BLaER1 (cell line): Measurements from ENCODE around the gene KCTD1.

Experiments
- H3K27ac ChIP-seq: shearing (Covaris generic); formaldehyde crosslinking; 2 replicates; pipeline ENCODE4 v1.8.1; 2022
- H3K27me3 ChIP-seq: shearing (Covaris generic); formaldehyde crosslinking; 2 replicates; pipeline ENCODE4 v1.8.1; 2022
- H3K36me3 ChIP-seq: shearing (Covaris generic); formaldehyde crosslinking; 2 replicates; pipeline ENCODE4 v1.8.1; 2022
- H3K4me1 ChIP-seq: shearing (Covaris generic); formaldehyde crosslinking; 2 replicates; pipeline ENCODE4 v1.8.1; 2022
- H3K4me2 ChIP-seq: shearing (Covaris generic); formaldehyde crosslinking; 2 replicates; pipeline ENCODE4 v1.8.1; 2022
- H3K4me3 ChIP-seq: shearing (Covaris generic); formaldehyde crosslinking; 2 replicates; pipeline ENCODE4 v1.8.1; 2022
- H3K9ac ChIP-seq: shearing (Covaris generic); formaldehyde crosslinking; 2 replicates; pipeline ENCODE4 v1.8.1; 2022
- H3K9me3 ChIP-seq: shearing (Covaris generic); formaldehyde crosslinking; 2 replicates; pipeline ENCODE4 v1.8.1; 2022
- H4K20me1 ChIP-seq: shearing (Covaris generic); formaldehyde crosslinking; 2 replicates; pipeline ENCODE4 v1.8.1; 2022
- Cebpa-rat ChIP-seq: shearing (Covaris generic); IDR thresholded peaks from 2 replicates; pipeline ENCODE4 v1.8.1; 2022

The KCTD1 gene

DNA sequence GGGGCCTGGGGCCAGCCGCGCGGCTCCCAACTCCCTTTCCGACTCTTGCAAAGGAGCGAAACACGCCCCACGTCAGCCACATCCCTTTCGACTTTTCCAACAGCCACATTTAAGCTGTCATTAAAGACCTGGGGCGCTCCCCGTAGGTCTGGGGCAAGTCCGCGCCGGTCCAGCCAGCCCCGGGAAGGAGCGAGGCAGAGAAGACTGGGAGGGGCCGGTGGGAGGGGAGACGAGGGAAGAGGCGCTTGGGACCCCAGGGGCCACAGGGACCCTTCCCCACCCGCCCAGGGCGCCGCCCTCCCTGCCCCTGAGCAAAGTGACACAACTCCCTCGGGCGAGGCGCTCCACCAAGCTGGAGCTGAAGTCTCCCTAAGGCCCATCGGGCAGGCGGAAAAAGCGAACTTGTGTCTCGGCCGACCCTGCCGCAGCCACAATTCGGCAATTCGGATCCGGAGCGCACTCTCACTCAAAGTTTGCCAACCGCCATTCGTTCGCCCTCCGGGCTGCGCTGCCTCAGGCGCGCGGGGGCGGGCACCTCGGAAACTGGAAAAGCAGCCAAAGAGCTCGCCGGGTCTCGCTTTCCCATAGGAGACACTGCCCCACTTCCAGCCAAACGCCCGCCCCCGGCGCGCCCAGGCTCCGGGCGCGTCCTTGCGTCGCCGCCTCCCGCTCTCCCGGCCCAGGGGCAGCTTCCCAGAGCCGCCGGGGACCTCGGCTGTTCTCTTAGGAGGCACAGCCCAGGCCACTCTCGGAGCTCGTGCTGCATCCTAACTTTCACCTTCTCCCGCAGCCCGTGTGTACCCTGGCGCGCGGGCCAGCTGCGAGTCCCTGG lies 1.1 kb upstream of the KCTD1 start:
- Histone ChIP-seq H3K27ac (no peak overlapping the region), H4K20me1 (peaks cover 62% of the 10 kb centered on the region), H3K27me3 (peaks cover 56% of the 10 kb centered on the region), H3K9ac (peak overlapping the region; percentile 85), H3K4me3 (peak overlapping the region; percentile 89), H3K4me1 (peaks cover 50% of the 10 kb centered on the region), H3K9me3 (no peaks in the 10 kb centered on the region), H3K36me3 (no peaks in the 10 kb centered on the region), H3K4me2 (peak overlapping the region; percentile 97)
- no peak for TF ChIP-seq Cebpa-rat

DNA sequence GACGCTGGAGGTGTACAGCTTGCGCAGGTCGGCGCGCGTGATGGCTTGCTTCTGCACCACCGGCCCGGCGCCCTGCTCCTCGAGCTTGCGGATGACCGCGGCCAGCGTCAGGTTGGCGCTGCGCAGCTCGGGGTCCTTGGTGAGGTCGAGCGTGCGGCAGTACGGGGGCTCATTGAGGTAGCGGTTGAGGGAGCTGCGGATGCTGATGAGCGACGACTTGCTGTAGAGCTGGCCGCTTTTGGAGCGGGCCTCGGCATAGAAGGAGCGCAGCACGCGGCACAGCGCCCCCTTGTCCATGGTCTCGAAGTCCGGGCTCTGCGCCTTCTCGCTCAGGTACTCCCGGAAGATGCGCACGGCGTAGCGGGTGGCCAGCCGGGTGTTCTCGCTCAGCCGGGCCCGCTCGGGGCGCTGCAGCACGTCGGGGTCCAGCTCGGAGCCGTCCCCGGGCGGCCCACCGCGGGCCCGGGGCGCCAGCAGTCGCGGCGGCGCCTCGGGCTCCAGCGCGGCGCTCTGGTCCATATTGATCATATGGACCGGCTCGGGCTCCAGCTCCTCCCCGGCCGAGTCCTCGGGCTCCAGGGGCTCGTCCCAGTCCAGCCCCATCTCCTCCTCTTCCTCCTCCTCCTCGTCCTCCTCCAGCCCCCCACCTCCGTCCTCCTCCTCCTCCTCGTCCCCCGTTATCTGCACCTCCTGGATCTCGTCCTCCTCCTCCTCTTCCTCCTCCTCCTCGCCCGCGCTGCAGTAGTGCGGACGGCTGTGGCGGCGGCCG lies 523 bp downstream of the KCTD1 start:
- Histone ChIP-seq H3K9ac (peak overlapping the region; percentile 85), H3K36me3 (no peaks in the 10 kb centered on the region), H4K20me1 (peaks cover 78% of the 10 kb centered on the region), H3K4me3 (peak overlapping the region; percentile 89), H3K9me3 (no peaks in the 10 kb centered on the region), H3K4me1 (peaks cover 58% of the 10 kb centered on the region), H3K27me3 (peaks cover 41% of the 10 kb centered on the region), H3K4me2 (peak overlapping the region; percentile 97), H3K27ac (peak overlapping the region; percentile 79)
- no peak for TF ChIP-seq Cebpa-rat

DNA sequence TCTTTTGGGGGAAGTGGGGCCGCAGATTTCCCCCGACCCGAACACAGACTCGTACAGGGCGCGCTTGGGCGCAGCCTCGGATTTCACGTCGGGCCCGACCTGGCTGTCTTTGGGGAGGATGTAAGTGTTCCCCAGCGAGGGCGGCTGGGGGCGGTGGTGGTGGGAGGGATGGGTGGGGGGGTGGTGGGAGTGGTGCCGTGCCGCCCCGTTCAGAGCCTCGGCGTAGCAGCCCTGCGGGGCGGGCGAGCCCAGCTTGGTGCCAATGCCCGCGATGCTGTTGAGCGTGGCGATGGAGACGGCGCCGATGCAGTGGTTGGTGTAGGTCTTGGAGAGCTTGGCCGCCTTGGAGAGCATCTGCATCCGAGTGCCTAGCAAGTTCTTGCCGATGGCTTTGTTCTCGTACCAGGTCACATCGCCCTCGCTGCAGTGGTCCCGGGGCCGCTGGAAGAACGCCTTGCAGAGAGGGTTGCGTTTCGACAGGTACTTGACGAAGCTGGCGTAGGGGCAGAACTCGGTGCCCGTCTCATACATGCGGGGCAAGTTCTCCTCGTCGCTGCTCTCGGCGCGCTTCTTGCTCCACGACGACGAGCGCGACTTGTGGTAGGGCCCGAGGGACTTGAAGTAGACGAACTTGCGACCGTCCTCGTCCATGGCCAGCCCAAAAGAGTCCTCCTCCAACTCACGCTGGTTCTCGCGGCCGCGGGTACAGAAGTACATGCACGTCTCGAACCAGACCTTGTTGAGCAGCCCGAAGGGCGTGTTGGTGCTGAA lies 1.3 kb downstream of the KCTD1 start:
- Histone ChIP-seq H3K27ac (no peak overlapping the region), H3K27me3 (peaks cover 33% of the 10 kb centered on the region), H3K36me3 (no peaks in the 10 kb centered on the region), H3K4me1 (peaks cover 58% of the 10 kb centered on the region), H3K4me2 (peak overlapping the region; percentile 97), H3K9me3 (no peaks in the 10 kb centered on the region), H4K20me1 (peaks cover 78% of the 10 kb centered on the region), H3K4me3 (peak overlapping the region; percentile 89), H3K9ac (no peak overlapping the region)
- no peak for TF ChIP-seq Cebpa-rat

DNA sequence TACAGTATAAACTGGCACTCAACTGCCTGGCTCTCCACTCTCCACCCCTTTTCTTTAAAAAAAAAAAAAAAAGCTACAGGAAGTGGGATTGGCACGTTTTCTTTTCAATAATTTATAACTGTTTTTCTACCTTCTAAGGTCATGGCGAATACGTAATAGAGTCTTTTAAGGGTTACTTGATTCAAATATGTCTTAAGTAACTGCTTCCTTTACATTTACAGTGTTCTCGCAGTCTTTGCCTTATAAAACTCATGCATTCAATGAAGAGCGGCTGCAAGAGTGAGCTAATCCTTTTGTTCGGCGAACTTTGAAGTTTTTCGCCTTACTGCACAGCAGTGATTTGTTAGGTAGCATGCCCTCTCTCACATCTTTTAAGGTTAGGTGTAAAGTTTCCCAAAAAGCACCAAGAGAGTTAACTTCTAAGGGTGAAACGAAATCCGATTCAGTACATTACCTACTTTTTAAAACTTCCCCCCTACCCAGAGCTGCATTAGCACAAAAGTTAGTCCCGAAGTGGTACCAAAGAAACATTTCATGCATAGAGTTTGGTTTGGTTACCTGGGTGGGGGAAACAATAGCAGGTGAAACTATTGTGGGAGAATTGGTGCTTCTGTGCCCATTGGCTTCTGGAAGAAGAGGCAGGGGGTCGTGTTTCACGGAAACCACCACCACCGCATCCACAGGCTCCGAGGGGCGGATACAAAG lies 2.0 kb downstream of the KCTD1 start:
- H3K27me3 ChIP-seq, result peaks cover 26% of the 10 kb centered on the region
- H3K9me3 ChIP-seq, result no peaks in the 10 kb centered on the region
- no peak overlapping the region for H3K27ac ChIP-seq
- no peak overlapping the region for H3K9ac ChIP-seq
- H3K36me3 ChIP-seq, result no peaks in the 10 kb centered on the region
- peaks cover 57% of the 10 kb centered on the region for H3K4me1 ChIP-seq
- TF ChIP-seq Cebpa-rat, result no peak
- peaks cover 78% of the 10 kb centered on the region for H4K20me1 ChIP-seq
- H3K4me3 ChIP-seq, result no peak overlapping the region
- H3K4me2 ChIP-seq, result peak overlapping the region; percentile 57

DNA sequence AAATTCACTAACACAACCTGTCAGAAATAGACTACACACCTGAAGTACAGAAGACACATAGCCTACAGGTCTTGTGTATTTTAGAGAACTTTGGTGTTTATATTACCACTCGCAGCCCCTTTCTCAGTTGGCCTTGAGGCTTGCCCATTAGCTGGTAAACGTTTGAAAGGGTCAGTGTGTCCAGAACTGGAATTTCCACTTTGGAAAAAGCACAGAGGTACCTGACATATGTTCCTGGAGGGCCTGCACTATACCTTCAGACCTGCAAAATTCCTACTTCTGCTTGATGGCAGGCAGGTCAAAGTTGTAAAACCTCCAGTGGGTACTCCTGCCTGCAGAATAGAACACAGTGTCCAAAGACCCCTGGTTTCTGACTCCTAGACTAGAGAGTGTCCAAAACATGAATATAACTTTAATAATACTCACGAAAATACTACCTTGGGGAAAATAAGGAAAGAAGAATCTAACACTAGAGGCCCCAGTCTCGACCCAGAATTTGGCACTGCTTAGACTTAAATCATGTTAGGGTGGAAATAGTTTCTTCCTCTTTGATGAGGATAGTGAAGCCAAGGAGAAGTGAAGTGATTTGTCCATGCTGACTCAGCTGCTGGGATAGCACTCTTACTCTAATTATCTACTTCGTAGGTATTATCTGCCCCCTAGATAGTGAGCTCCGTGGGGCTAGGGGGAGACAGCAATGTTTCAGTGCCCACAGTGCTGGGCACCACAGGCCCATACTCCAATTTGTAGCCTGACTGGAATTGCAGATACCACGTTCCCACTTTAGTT lies 2.8 kb downstream of the KCTD1 start:
- Histone ChIP-seq H3K4me2 (peak overlapping the region; percentile 57), H3K36me3 (no peaks in the 10 kb centered on the region; the same call in 1 of the 2 replicates), H3K27ac (no peak overlapping the region), H3K27me3 (peaks cover 18% of the 10 kb centered on the region), H3K9me3 (no peaks in the 10 kb centered on the region), H3K4me1 (peaks cover 49% of the 10 kb centered on the region), H3K4me3 (no peak overlapping the region), H3K9ac (no peak overlapping the region), H4K20me1 (peaks cover 78% of the 10 kb centered on the region)
- no peak for TF ChIP-seq Cebpa-rat

DNA sequence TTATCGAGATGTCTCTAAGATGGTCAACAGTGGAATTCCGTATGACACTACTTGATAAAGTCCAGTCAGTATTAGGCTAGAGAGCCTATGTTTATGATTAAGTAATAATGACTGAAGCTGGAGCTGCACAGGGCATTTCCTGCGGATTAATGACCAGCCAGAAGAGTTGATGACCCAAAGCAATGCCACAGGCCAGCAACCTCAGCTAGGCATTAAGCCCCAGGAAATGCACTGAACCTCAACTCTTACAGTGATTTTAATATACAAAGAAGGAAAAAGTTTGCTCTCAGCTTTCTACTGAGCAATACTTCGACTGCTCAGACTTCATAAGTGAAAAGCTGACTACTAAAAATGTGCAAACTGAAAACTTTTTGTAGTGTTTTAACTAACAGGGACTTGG lies 3.9 kb downstream of the KCTD1 start:
- H3K4me2 ChIP-seq, result peak overlapping the region; percentile 57
- no peak overlapping the region for H3K4me3 ChIP-seq

DNA sequence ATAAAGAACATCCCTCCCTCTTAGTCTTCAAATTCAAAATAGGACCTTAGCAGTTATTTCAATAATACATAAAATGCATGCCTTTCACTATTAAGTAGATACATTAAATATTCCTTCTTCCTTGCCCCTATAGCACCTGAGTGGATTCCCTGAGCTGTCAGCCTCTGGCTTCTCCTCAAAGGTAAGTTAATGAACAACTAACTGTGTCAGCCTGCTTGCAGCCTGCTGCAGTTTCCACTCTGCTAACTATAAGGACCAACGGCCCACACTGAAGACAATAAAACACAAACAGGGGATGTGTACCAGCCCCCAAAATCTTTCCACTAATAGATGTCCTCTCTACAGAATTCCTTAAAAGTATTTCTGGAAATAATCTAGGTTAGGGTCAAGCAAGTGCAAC lies 5.0 kb downstream of the KCTD1 start:
- H3K9ac ChIP-seq, result no peak overlapping the region
- peaks cover 87% of the 10 kb centered on the region for H4K20me1 ChIP-seq
- no peak overlapping the region for H3K4me3 ChIP-seq
- H3K36me3 ChIP-seq, result no peaks in the 10 kb centered on the region; the same call in 1 of the 2 replicates
- peaks cover 39% of the 10 kb centered on the region for H3K4me1 ChIP-seq
- H3K27ac ChIP-seq, result no peak overlapping the region
- H3K9me3 ChIP-seq, result no peaks in the 10 kb centered on the region
- H3K4me2 ChIP-seq, result no peak overlapping the region
- TF ChIP-seq Cebpa-rat, result no peak
- no peaks in the 10 kb centered on the region for H3K27me3 ChIP-seq

More for the DNA sequence above, 3.9 kb downstream of the KCTD1 start:
- Histone ChIP-seq H3K9ac (no peak overlapping the region), H3K27ac (no peak overlapping the region), H3K36me3 (no peaks in the 10 kb centered on the region; the same call in 1 of the 2 replicates), H3K27me3 (peaks cover 7% of the 10 kb centered on the region), H3K4me1 (peaks cover 39% of the 10 kb centered on the region), H4K20me1 (peaks cover 76% of the 10 kb centered on the region), H3K9me3 (no peaks in the 10 kb centered on the region)
- TF ChIP-seq Cebpa-rat, result no peak

DNA sequence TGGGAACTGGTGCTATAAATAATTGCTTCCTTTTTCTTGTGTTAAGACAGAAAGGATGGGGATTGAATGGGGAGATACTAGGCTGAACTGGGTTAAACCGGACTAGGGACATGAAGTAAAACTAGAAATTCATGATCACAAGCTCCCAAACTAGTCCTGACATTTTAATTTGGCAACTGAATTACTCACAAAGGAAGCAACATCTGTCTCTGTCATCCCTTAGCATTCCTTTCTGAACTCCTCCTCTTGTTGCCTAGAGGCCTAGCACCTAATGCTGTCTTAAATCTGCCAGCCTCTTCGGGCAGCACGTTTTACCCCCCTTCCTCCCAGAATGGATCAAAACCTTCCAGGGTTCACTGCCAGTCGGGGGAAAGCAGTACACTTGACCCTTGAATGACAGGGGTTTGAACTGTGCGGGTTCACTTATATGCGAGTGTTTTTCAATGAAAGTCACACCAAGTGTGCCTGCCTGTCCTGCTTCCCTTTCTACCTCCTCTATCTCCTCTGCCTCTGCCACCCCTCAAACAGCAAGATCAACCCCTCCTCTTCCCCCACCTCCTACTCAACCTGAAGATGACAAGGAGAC lies 8.2 kb downstream of the KCTD1 start:
- Histone ChIP-seq H3K36me3 (no peaks in the 10 kb centered on the region; the same call in 1 of the 2 replicates), H3K27ac (no peak overlapping the region), H3K9me3 (no peaks in the 10 kb centered on the region), H3K27me3 (no peaks in the 10 kb centered on the region), H3K4me3 (no peak overlapping the region), H4K20me1 (peaks cover 74% of the 10 kb centered on the region), H3K9ac (no peak overlapping the region), H3K4me1 (peaks cover 12% of the 10 kb centered on the region), H3K4me2 (no peak overlapping the region)
- TF ChIP-seq Cebpa-rat, result no peak
